Measurements from ENCODE around the gene DNAH3. TPM values are rescaled to one million over a fixed set of nuclear protein-coding genes. Genes with fewer than 3 reads are reported as not detected.

Gene DNAH3
- total and polyA plus RNA-seq, 2 of the 13 experiments (the other 11 are each of a cell fraction or from before 2014, with no cell fraction given), result 0.07 to 0.08 TPM

DNA sequence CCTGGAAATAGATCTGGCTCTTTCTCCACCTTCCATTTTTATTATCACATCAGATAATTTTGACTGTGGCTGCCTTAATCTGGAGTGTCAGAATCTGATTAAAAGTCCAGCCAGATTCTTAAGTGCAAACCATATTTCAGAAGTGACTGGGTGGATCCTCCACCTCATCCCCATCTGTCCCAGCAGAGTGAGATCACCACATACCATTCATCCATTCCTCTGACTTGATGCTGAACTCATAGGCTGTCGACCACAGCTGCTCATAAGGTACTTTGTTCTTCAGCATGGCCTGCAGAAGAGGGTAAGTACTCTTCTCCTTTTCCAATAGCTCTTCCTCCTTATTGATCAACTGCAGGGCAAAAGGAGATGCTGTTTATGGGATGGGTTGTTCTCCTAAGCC lies 53.5 kb downstream of the DNAH3 start:
- Histone ChIP-seq H3K9ac (ENCODE audit: insufficient read depth, low read depth, low read length) (no peak overlapping the region), H3K36me3 (replicated peaks in 1 of 2; ENCODE audit: control insufficient read depth in 1 of 2, insufficient read depth in 2 of 2, low read length in 2 of 2) (no peaks in the 10 kb centered on the region), H3K27ac (ENCODE audit: extremely low read length, insufficient read depth, low read length) (no peak overlapping the region), H3K79me2 (ENCODE audit: insufficient read depth, low read length) (no peaks in the 10 kb centered on the region), H3K27me3 (ENCODE audit: control insufficient read depth in 1 of 2, insufficient read depth in 2 of 2, low read length in 2 of 2) (peaks cover 0 to 4% of the 10 kb centered on the region in 2 experiments; a peak in 1 of 5 replicates), H3K4me1 (ENCODE audit: insufficient read depth, low read length) (no peaks in the 10 kb centered on the region), H4K20me1 (ENCODE audit: insufficient read depth, low read length) (no peaks in the 10 kb centered on the region), H3K4me3 (replicated peaks in 1 of 3; ENCODE audit: insufficient read depth in 1 of 3, low read depth in 2 of 3, low read length in 3 of 3) (no peak overlapping the region), H3K9me3 (ENCODE audit: low read length) (no peaks in the 10 kb centered on the region), H3K4me2 (ENCODE audit: low read depth, low read length) (no peak overlapping the region), H2AFZ (ENCODE audit: low read length) (no peak overlapping the region)
- FAIRE-seq (no peak), DNase-seq (ENCODE audit: low spot score) (no peak), ATAC-seq (no peak)
- intact Hi-C loops (cut with micrococcal nuclease; ENCODE audit: unreplicated experiment), result no loop called here
- WGBS (ENCODE audit: low lambda C conversion rate), result 0% methylated on average over 1 of the region's 1 CpG
- CTCF ChIA-PET (ENCODE audit: low intra/inter-chr PET ratio, low total read pairs), result no interaction called here
- POLR2A ChIA-PET, result no interaction called here
- in situ Hi-C loops (cut with HindIII; ENCODE audit: extremely low pct_ligation_motif_present, low pct_unique_long_range_greater_than_20kb), result no loop called here
- BruUV-seq (replicated peaks), result no TSS peak
- TF ChIP-seq ATF7-NPFF (CRISPR knock-in tag; IDR thresholded peaks at IDR 0.05; ENCODE audit: low read depth) (no peak), RORA (CRISPR knock-in tag; IDR thresholded peaks at IDR 0.05) (no peak), SRSF9 (IDR thresholded peaks at IDR 0.05; ENCODE audit: borderline replicate concordance, insufficient read depth, low read depth, low read length, poor library complexity, severe bottlenecking) (no peak), NR2F6 (IDR thresholded peaks at IDR 0.05) (no peak), NR2F6 (CRISPR knock-in tag; IDR thresholded peaks at IDR 0.05) (no peak), ZHX2 (IDR thresholded peaks at IDR 0.05; ENCODE audit: low read depth) (no peak), ZHX2 (CRISPR knock-in tag; IDR thresholded peaks at IDR 0.05; ENCODE audit: borderline replicate concordance) (no peak), DNMT3B (CRISPR knock-in tag; conservative IDR thresholded peaks at IDR 0.05) (no peak), THYN1 (CRISPR knock-in tag; IDR thresholded peaks at IDR 0.05; ENCODE audit: borderline replicate concordance, low read depth) (no peak), TRAFD1 (CRISPR knock-in tag; IDR thresholded peaks at IDR 0.05; ENCODE audit: borderline replicate concordance) (no peak), FOXP1 (IDR thresholded peaks at IDR 0.05) (no peak), FOXP1 (CRISPR knock-in tag; IDR thresholded peaks at IDR 0.05) (no peak), SP140L (CRISPR knock-in tag; IDR thresholded peaks at IDR 0.05; ENCODE audit: borderline replicate concordance) (no peak), HDAC6 (IDR thresholded peaks at IDR 0.05; ENCODE audit: low read depth, low read length) (no peak), TAF1 (CRISPR knock-in tag; IDR thresholded peaks at IDR 0.05) (no peak), ZNF12 (CRISPR knock-in tag; IDR thresholded peaks at IDR 0.05) (no peak), YEATS2 (CRISPR knock-in tag; IDR thresholded peaks at IDR 0.05; ENCODE audit: borderline replicate concordance) (no peak), ZNF343 (CRISPR knock-in tag; IDR thresholded peaks at IDR 0.05) (no peak)
- TF ChIP-seq, protein P1, sequence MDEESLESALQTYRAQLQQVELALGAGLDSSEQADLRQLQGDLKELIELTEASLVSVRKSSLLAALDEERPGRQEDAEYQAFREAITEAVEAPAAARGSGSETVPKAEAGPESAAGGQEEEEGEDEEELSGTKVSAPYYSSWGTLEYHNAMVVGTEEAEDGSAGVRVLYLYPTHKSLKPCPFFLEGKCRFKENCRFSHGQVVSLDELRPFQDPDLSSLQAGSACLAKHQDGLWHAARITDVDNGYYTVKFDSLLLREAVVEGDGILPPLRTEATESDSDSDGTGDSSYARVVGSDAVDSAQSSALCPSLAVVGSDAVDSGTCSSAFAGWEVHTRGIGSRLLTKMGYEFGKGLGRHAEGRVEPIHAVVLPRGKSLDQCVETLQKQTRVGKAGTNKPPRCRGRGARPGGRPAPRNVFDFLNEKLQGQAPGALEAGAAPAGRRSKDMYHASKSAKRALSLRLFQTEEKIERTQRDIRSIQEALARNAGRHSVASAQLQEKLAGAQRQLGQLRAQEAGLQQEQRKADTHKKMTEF (CRISPR knock-in tag; IDR thresholded peaks at IDR 0.05), result no peak

Measured in HepG2 (cell line).